Large intestine (tissue), 3 donors: ENCODE results near the gene NRF1. TPM values are rescaled to one million over a fixed set of nuclear protein-coding genes. Genes with fewer than 3 reads are reported as not detected.

Source experiments
- DNase-seq, 2 donors: peaks; one replicate each; pipeline versions ENCODE4 v3.0.0 to v3.0.0-alpha.2; 2013
- H3K27ac ChIP-seq: one replicate; pipeline ENCODE4 v1.5.1; 2013; ENCODE audit warnings: low read length
- H3K27me3 ChIP-seq: 2 replicates; pipeline ENCODE4 v1.6.1; 2013; ENCODE audit warnings: low read length; ENCODE audit not compliant: control insufficient read depth, insufficient read depth
- H3K36me3 ChIP-seq: 2 replicates; pipeline ENCODE4 v1.6.1; 2013; ENCODE audit warnings: low read length; ENCODE audit not compliant: control insufficient read depth, insufficient read depth
- H3K4me1 ChIP-seq: one replicate; pipeline ENCODE4 v1.6.1; 2013; ENCODE audit warnings: low read length; ENCODE audit not compliant: control insufficient read depth, insufficient read depth
- H3K4me3 ChIP-seq: one replicate; pipeline ENCODE4 v1.5.1; 2013; ENCODE audit warnings: low read length
- H3K9me3 ChIP-seq: one replicate; pipeline ENCODE4 v1.6.1; 2013; ENCODE audit warnings: mild to moderate bottlenecking, low read depth, low read length, moderate library complexity; ENCODE audit not compliant: control insufficient read depth
- WGBS: methylation state at CpG from one replicate; pipeline ENCODE4 v1.1.5; 2013; ENCODE audit warnings: low lambda C conversion rate; ENCODE audit not compliant: insufficient coverage; 5-methylcytosine and 5-hydroxymethylcytosine counted together
- polyA plus RNA-seq: library from polyadenylated mRNA; unstranded; fragments of 120-200 nt; gene quantifications from one replicate; pipeline ENCODE4 v1.2.1, GENCODE V29; 2013

Gene NRF1
- polyA plus RNA-seq, 1 donor, result 17.4 TPM

GRCh38 chr7:129769400-129769774, 157.9 kb downstream of the NRF1 start:
- Histone ChIP-seq H3K9me3 (no peaks in the 10 kb centered on the region), H3K36me3 (no peaks in the 10 kb centered on the region), H3K27me3 (peaks cover 2% of the 10 kb centered on the region), H3K27ac (no peak overlapping the region), H3K4me1 (no peaks in the 10 kb centered on the region), H3K4me3 (no peak overlapping the region)
- no CpG with 5 or more reads among the region's 9 CpGs for WGBS
- DNase-seq, result no peak

- no CpG with 5 or more reads among the region's 21 CpGs for WGBS
- Histone ChIP-seq H3K9me3 (no peaks in the 10 kb centered on the region), H3K4me3 (no peak overlapping the region), H3K27me3 (peaks cover 5% of the 10 kb centered on the region), H3K4me1 (no peaks in the 10 kb centered on the region), H3K27ac (no peak overlapping the region), H3K36me3 (no peaks in the 10 kb centered on the region)
- no peak for DNase-seq
These were observed 158.6 kb downstream of the NRF1 start for GRCh38 chr7:129769866-129770808.

GRCh38 chr7:129771201-129771927, 159.8 kb downstream of the NRF1 start:
- H3K9me3 ChIP-seq, result no peaks in the 10 kb centered on the region
- no peak for DNase-seq
- no peaks in the 10 kb centered on the region for H3K36me3 ChIP-seq
- H3K4me3 ChIP-seq, result no peak overlapping the region
- no CpG with 5 or more reads among the region's 19 CpGs for WGBS
- peaks cover 15% of the 10 kb centered on the region for H3K27me3 ChIP-seq
- no peak overlapping the region for H3K27ac ChIP-seq
- H3K4me1 ChIP-seq, result no peaks in the 10 kb centered on the region

DNA sequence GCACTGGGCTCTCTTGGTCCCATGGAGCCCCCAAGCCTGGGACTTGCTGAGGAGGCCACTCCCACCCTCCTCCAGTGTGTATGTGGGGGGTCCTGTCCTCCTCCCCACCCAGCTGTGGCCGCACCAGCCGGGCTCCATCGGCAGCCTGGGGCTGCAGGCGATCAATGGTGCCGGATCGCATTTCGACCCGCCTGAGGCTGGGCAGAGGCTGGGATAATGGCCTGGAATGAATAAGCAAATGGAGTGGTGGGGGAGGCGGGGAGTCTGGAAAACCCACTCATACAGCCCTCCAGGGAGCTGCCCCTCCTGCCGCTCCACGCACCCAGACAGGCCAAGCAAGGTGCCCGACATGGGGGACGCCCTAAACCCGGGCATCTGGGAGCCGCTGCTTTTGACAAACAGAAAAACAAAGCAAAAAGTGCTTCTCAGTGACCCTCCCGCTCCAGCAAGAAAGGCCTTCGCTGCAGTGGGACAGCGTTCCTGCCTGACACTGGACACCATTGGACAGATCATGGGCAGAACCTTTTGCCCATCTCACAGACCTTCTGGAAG, 160.5 kb downstream of the NRF1 start:
- Histone ChIP-seq H3K9me3 (no peaks in the 10 kb centered on the region), H3K4me3 (no peak overlapping the region), H3K4me1 (no peaks in the 10 kb centered on the region), H3K27ac (no peak overlapping the region), H3K36me3 (no peaks in the 10 kb centered on the region), H3K27me3 (peaks cover 22% of the 10 kb centered on the region)
- no peak for DNase-seq
- no CpG with 5 or more reads among the region's 18 CpGs for WGBS

DNA sequence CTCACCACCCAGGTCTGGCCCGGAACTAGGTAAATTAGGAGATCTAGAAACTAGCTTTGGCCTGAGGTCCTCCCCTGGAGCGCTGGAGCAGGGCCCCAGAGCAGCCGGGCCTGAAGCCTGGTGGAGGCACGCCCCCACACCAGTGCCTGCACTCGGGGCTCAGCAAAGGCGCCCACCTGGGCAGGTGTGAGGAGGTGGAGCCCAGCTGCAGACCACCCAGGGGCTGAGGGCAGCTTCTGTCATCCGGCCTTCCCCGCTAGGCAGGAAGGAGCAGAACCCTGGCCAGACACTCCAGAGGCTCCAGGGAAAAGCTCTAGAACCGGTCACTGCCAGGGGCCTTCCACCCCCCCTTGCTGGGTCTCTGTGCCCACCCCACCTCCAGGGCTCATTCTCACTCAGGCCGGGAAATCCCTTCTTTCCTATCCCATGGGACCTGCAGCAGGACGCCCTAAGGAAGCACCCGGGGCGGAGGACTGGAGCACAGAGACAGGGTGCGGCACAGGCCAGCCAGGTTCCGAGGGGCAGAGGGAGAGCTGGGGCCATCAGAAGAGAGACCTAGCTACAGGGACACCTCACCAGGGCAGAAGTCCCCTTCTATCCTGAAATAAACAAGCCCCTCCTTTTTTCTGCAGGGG, 161.2 kb downstream of the NRF1 start:
- peaks cover 2% of the 10 kb centered on the region for H3K9me3 ChIP-seq
- no peaks in the 10 kb centered on the region for H3K36me3 ChIP-seq
- H3K4me3 ChIP-seq, result no peak overlapping the region
- no peaks in the 10 kb centered on the region for H3K4me1 ChIP-seq
- no peak for DNase-seq
- WGBS, result no CpG with 5 or more reads among the region's 15 CpGs
- H3K27ac ChIP-seq, result no peak overlapping the region
- peaks cover 29% of the 10 kb centered on the region for H3K27me3 ChIP-seq

DNA sequence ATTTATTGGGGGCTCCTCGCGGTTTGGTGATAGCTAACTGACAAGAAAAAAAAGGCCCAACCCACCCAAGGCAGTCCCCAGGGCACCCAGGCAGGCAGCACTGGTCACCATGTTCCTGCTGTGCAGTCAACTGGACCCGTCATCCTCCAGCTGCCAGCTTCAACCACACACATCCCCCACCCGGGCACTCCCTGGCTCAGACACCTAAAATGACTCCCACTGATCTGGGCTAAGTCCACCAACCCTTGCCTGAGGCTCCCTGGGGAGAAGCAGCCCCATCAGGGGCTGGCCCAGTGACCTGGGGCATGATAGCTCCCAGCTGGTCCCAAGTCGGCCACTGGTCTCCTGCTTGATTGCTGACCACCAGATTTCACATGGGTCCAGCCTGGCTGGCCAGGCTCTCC, 161.8 kb downstream of the NRF1 start:
- Histone ChIP-seq H3K27ac (no peak overlapping the region), H3K9me3 (peaks cover 3% of the 10 kb centered on the region)
- WGBS, result no CpG with 5 or more reads among the region's 5 CpGs

GRCh38 chr7:129773871-129774270, 162.4 kb downstream of the NRF1 start:
- no CpG with 5 or more reads among the region's 3 CpGs for WGBS
- H3K27me3 ChIP-seq, result peaks cover 40% of the 10 kb centered on the region

More for the DNA sequence above, 161.8 kb downstream of the NRF1 start:
- no peak for DNase-seq
- Histone ChIP-seq H3K4me3 (no peak overlapping the region), H3K4me1 (peaks cover 1% of the 10 kb centered on the region), H3K36me3 (no peaks in the 10 kb centered on the region), H3K27me3 (peaks cover 35% of the 10 kb centered on the region)

GRCh38 chr7:129774359-129774758, 162.8 kb downstream of the NRF1 start:
- DNase-seq, result no peak
- Histone ChIP-seq H3K27me3 (peaks cover 45% of the 10 kb centered on the region), H3K9me3 (peaks cover 8% of the 10 kb centered on the region), H3K36me3 (no peaks in the 10 kb centered on the region), H3K27ac (no peak overlapping the region), H3K4me1 (peaks cover 10% of the 10 kb centered on the region), H3K4me3 (no peak overlapping the region)
- no CpG with 5 or more reads among the region's 11 CpGs for WGBS

More at GRCh38 chr7:129773871-129774270, 162.4 kb downstream of the NRF1 start:
- no peak overlapping the region for H3K27ac ChIP-seq
- no peaks in the 10 kb centered on the region for H3K36me3 ChIP-seq
- H3K9me3 ChIP-seq, result peaks cover 8% of the 10 kb centered on the region
- H3K4me1 ChIP-seq, result peaks cover 7% of the 10 kb centered on the region
- no peak for DNase-seq
- H3K4me3 ChIP-seq, result no peak overlapping the region

DNA sequence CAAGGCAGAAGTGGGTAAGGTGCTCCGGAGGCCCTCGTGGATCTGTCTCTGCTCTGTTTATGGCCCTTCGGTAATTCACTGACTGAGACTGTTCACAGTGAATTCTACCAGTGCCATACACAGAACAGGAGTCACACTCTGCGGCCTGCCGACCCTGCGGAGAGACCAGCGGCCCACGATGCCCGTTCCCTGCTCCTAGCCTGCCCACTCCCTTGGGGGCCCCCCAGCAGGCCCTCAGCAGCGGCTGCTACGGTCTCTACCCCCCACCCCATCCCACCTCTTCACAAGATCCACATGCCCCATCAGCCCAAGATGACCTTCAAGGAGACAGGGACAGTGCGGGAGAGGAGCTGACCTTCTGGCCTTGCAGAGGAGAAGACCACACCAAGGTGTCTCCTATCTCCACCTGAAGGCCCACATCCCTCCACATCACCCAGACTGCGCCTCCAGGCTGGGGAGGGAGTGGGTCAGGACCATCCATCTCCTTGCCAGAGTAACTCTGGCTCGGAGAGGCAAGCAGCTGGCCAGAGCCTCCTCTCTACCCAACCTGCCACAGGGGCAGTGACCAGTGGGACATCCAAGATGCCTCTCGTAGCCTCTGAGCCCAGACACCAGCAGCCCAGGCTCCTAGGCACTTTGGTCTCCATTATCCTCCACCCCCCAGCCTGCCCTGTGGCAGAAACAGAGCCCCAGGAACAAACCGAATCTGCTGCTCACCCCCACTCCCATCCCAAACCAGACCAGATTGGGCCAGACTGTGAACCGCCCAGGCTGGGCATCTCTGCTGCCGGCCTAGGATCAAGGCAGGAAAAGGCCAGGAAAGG, 163.6 kb downstream of the NRF1 start:
- peaks cover 10% of the 10 kb centered on the region for H3K4me1 ChIP-seq
- no peak overlapping the region for H3K4me3 ChIP-seq
- H3K36me3 ChIP-seq, result no peaks in the 10 kb centered on the region
- DNase-seq, result no peak
- H3K9me3 ChIP-seq, result peaks cover 8% of the 10 kb centered on the region
- H3K27ac ChIP-seq, result no peak overlapping the region
- H3K27me3 ChIP-seq, result peaks cover 52% of the 10 kb centered on the region
- whole genome bisulfite sequencing, result no CpG with 5 or more reads among the region's 18 CpGs
